HTR-8/SVneo (cell line): ENCODE measurements around the gene BOD1L2.

ENCODE experiments used
- DNase-seq: peaks from one replicate; pipeline ENCODE4 v3.0.0; 2011; ENCODE audit warnings: low spot score, mixed read lengths; ENCODE audit not compliant: insufficient read length
- FAIRE-seq: peaks from 2 replicates; lab custom pipeline; 2011; peaks lifted over from hg19 to GRCh38; lab: Jason Lieb, UNC

BOD1L2 gene

GRCh38 chr18:57146956-57147636, at the start of gene BOD1L2:
TSS of gene BOD1L2 (plus strand) at chr18:57147087. CDS start at chr18:57147313, 226 bp downstream.
- FAIRE-seq (no peak), DNase-seq (no peak)

GRCh38 chr18:57107140-57107832, 39.6 kb upstream of the BOD1L2 start:
- FAIRE-seq = no peak
- no peak for DNase-seq

- DNase-seq = no peak
- FAIRE-seq = no peak
Observed at GRCh38 chr18:57110290-57110689, 36.6 kb upstream of the BOD1L2 start.

- no peak for DNase-seq
- FAIRE-seq = no peak
Observed at GRCh38 chr18:57113799-57114420, 33.0 kb upstream of the BOD1L2 start.

- DNase-seq (no peak), FAIRE-seq (no peak)
Observed at GRCh38 chr18:57116598-57117132, 30.2 kb upstream of the BOD1L2 start.

- FAIRE-seq (no peak), DNase-seq (no peak)
Observed at GRCh38 chr18:57121542-57122112, 25.3 kb upstream of the BOD1L2 start.

GRCh38 chr18:57122936-57123510, 23.9 kb upstream of the BOD1L2 start:
- DNase-seq (no peak), FAIRE-seq (no peak)

- DNase-seq = no peak
- FAIRE-seq = no peak
Observed at GRCh38 chr18:57125627-57126026, 21.3 kb upstream of the BOD1L2 start.

- FAIRE-seq (no peak), DNase-seq (no peak)
Observed at GRCh38 chr18:57128220-57128932, 18.5 kb upstream of the BOD1L2 start.

GRCh38 chr18:57131101-57131500, 15.8 kb upstream of the BOD1L2 start:
- no peak for DNase-seq
- no peak for FAIRE-seq

GRCh38 chr18:57131782-57132181, 15.1 kb upstream of the BOD1L2 start:
- no peak for FAIRE-seq

GRCh38 chr18:57134618-57135135, 12.2 kb upstream of the BOD1L2 start:
- FAIRE-seq = no peak

More at GRCh38 chr18:57131782-57132181, 15.1 kb upstream of the BOD1L2 start:
- no peak for DNase-seq

GRCh38 chr18:57135699-57136098, 11.2 kb upstream of the BOD1L2 start:
- no peak for DNase-seq
- no peak for FAIRE-seq

More at GRCh38 chr18:57134618-57135135, 12.2 kb upstream of the BOD1L2 start:
- DNase-seq = no peak

- DNase-seq = no peak
- no peak for FAIRE-seq
Observed at GRCh38 chr18:57137847-57138246, 9.0 kb upstream of the BOD1L2 start.

GRCh38 chr18:57141208-57142129, 5.4 kb upstream of the BOD1L2 start:
- DNase-seq = no peak
- no peak for FAIRE-seq

GRCh38 chr18:57142324-57142723, 4.6 kb upstream of the BOD1L2 start:
- no peak for DNase-seq
- no peak for FAIRE-seq

- DNase-seq (no peak), FAIRE-seq (no peak)
Observed at GRCh38 chr18:57143265-57143664, 3.6 kb upstream of the BOD1L2 start.

- no peak for DNase-seq
- no peak for FAIRE-seq
Observed at GRCh38 chr18:57148263-57148662, 1.4 kb downstream of the BOD1L2 start.
